ENCODE measurements around the gene PSMB3.
"Not testable (repeated sequence)": the region's sequence is repeated elsewhere in the genome, so short reads cannot be mapped to it uniquely, and the experiment has no call there.

The PSMB3 gene

DNA sequence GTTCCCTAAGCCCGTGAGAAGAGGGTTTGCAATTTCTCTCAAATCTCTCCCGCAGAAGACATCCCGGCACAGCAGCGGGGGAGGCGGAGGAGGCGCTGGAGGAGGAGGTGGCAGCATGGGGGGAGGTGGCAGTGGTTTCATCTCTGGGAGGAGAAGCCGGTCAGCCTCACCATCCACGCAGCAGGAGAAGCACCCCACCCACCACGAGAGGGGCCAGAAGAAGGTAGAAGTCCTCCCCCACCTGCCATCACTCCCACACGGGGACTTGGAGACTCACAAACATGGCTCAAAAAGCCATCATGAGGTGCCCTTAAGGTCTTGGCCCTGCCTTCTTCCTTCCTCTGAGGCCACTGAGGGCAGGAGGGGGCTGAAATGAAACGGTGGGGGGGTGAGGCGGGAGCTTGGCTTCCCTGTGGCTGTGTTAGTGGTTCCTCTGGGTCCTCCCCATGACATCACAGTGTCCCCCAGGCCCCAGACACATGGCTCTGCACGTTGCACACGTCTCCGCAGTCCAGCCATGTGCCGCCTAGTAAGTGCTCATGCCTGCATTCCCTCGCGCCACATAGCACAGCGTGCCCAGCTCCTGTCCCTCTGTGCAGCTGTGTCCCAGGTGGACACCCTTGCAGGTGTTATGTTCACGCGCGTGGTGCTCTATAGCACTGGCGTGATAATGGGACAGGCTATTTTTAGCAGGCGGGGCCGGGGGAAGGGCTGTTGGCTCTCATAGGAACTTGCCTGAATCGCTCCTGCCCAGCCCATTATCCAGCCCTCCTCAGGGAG is 40.6 kb upstream of the PSMB3 start:
- peaks cover 8% of the 10 kb centered on the region for H3K36me3 Mint-ChIP-seq
- no peaks in the 10 kb centered on the region for H3K27me3 Mint-ChIP-seq
- peak overlapping the region; percentile 61 for H3K27ac Mint-ChIP-seq
- no peaks in the 10 kb centered on the region for H3K9me3 Mint-ChIP-seq (ENCODE audit: low read depth)
- peaks cover 53% of the 10 kb centered on the region for H3K4me1 Mint-ChIP-seq (ENCODE audit: low read depth)
- no peak overlapping the region for H3K4me3 Mint-ChIP-seq

DNA sequence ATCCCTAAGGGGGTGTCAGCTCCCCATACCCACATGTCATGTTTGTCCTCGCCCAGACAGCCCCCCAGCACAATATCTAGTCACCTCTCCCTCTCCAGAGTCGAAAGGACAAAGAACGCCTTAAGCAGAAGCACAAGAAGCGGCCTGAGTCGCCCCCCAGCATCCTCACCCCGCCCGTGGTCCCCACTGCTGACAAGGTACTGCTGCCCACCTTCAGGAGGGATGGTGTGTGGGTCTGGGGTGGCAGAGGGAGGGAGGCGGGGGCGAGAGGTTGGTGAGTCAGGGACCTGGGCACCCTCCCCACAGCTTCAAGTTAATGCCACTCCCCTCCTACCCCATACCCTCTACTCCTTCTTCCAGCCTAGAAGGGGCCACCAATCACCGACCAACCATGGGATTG is 39.9 kb upstream of the PSMB3 start:
- no peak overlapping the region for H3K27ac Mint-ChIP-seq
- peaks cover 48% of the 10 kb centered on the region for H3K4me1 Mint-ChIP-seq (ENCODE audit: low read depth)

DNA sequence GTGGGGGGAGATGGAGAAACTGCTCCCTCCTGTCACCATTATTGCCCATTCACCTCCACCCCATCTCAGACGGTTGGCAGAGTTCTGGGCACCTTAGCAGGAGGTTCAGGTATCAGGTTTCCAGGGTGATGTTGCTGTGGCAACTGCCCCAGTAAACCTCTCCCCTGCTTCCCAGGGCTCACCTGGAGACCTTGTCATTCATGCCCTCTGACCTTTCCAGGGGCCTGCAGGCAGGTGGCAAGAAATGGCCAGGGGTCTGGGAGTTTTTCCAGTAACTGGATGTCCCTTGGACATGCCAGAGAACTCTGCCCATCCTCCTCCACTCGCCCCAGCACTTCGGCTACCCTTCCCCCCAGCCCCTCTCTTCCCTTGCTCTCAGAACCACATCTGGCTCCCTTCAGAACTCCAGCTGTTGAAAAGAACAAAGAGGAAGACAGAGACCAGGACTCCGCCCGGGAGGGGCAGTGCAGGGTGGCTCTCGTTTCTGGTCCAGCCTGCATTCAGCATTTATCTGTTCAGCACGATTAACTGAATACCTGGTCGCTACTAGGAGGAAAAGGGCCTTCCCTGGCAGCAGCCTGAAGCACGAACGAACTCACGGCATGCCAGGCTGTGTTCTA is 39.0 kb upstream of the PSMB3 start:
- no peaks in the 10 kb centered on the region for H3K27me3 Mint-ChIP-seq
- no peaks in the 10 kb centered on the region for H3K9me3 Mint-ChIP-seq (ENCODE audit: low read depth)
- H3K27ac Mint-ChIP-seq: no peak overlapping the region
- peaks cover 47% of the 10 kb centered on the region for H3K4me1 Mint-ChIP-seq (ENCODE audit: low read depth)
- peaks cover 5% of the 10 kb centered on the region for H3K36me3 Mint-ChIP-seq
- no peak overlapping the region for H3K4me3 Mint-ChIP-seq

More for the DNA sequence above, 39.9 kb upstream of the PSMB3 start:
- no peaks in the 10 kb centered on the region for H3K9me3 Mint-ChIP-seq (ENCODE audit: low read depth)
- H3K27me3 Mint-ChIP-seq: no peaks in the 10 kb centered on the region
- no peak overlapping the region for H3K4me3 Mint-ChIP-seq
- peaks cover 8% of the 10 kb centered on the region for H3K36me3 Mint-ChIP-seq

DNA sequence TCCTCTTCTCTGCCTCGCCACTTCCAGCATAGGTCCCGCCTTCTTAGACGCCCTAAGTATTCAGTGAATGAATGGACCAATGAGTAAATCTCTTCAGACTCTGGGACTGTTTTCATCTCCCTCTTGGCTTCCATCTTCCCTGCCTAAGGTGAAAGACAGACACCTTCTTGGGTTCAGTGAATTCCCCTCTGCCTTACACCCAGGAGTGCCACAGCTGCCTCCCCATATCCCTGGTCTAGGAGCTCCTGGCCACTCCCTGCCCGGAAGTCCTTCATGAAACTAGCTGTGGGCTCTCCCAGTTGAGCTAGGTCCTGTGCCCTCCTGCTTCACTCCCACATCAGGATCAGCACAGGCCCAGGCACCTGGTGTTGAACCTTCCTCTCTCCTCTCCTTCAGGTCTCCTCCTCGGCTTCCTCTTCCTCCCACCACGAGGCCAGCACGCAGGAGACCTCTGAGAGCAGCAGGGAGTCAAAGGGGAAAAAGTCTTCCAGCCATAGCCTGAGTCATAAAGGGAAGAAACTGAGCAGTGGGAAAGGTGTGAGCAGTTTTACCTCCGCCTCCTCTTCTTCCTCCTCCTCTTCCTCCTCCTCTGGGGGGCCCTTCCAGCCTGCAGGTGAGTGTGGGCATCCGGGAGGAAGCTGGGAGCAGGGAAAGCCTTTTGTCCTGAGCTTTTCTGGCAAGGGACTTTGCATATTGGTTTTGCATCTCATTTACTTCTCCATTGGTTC is 37.2 kb upstream of the PSMB3 start:
- Mint-ChIP-seq H3K27me3 (no peaks in the 10 kb centered on the region), H3K4me1 (ENCODE audit: low read depth) (peaks cover 40% of the 10 kb centered on the region), H3K9me3 (ENCODE audit: low read depth) (no peaks in the 10 kb centered on the region), H3K27ac (peak overlapping the region; percentile 86), H3K4me3 (peak overlapping the region; percentile 62), H3K36me3 (peaks cover 7% of the 10 kb centered on the region)

DNA sequence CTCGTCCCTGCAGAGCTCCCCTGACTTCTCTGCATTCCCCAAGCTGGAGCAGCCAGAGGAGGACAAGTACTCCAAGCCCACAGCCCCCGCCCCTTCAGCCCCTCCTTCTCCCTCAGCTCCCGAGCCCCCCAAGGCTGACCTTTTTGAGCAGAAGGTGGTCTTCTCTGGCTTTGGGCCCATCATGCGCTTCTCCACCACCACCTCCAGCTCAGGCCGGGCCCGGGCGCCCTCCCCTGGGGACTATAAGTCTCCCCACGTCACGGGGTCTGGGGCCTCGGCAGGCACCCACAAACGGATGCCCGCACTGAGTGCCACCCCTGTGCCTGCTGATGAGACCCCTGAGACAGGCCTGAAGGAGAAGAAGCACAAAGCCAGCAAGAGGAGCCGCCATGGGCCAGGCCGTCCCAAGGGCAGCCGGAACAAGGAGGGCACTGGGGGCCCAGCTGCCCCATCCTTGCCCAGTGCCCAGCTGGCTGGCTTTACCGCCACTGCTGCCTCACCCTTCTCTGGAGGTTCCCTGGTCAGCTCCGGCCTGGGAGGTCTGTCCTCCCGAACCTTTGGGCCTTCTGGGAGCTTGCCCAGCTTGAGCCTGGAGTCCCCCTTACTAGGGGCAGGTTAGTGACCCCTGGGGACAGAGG is 36.1 kb upstream of the PSMB3 start:
- H3K27me3 Mint-ChIP-seq: no peaks in the 10 kb centered on the region
- H3K9me3 Mint-ChIP-seq (ENCODE audit: low read depth): no peaks in the 10 kb centered on the region
- peaks cover 37% of the 10 kb centered on the region for H3K4me1 Mint-ChIP-seq (ENCODE audit: low read depth)
- peaks cover 7% of the 10 kb centered on the region for H3K36me3 Mint-ChIP-seq
- H3K27ac Mint-ChIP-seq: no peak overlapping the region
- no peak overlapping the region for H3K4me3 Mint-ChIP-seq

DNA sequence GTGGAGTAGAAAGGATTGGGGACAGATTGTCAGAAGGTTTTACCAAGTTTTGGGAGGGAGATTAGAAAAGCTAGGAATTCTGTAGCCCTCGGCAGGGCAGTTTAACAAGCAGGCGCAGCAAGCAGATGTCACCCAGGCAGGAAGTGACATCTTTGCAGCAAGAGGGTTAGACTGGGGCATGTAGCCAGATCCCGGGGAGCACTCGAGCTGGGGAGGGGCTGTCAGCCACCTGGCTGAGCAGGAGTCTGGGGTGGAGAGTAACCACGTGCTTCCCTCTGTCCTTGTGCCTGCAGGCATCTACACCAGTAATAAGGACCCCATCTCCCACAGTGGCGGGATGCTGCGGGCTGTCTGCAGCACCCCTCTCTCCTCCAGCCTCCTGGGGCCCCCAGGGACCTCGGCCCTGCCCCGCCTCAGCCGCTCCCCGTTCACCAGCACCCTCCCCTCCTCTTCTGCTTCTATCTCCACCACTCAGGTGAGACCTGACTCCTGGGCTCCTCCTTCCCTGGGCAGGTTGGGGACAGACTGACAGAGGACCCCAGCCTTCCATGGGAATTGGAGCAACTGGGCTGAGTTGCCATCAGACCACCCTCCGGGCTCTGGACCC is 35.3 kb upstream of the PSMB3 start:
- Mint-ChIP-seq H3K4me1 (ENCODE audit: low read depth) (peaks cover 36% of the 10 kb centered on the region), H3K36me3 (peaks cover 7% of the 10 kb centered on the region), H3K4me3 (no peak overlapping the region), H3K9me3 (ENCODE audit: low read depth) (no peaks in the 10 kb centered on the region), H3K27me3 (no peaks in the 10 kb centered on the region), H3K27ac (no peak overlapping the region)

DNA sequence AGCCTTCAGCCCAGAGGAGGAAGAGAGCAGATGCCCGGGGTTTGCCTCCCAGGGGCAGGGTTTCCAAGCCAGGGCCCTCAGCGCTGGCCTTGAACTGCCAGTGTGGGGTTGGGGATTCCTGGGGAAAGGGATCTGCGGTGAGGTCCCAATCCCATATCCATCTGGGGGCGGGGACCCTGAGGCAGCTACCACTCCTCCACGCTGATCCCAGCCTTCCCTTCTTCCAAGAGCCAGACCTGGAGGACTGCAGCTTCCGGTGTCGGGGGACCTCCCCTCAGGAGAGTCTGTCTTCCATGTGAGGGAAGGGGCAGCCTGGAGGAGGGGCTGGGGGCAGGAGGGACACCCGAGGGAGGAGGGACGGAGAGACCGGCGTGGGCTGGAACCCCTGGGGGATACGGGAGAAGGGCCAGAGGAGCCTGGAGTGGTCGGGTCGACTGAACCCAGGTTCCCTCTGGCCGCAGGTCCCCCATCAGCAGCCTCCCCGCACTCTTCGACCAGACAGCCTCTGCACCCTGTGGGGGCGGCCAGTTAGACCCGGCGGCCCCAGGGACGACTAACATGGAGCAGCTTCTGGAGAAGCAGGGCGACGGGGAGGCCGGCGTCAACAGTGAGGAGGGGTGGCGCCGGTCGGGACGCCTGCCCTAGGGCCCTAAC is 33.1 kb upstream of the PSMB3 start:
- Mint-ChIP-seq H3K4me1 (ENCODE audit: low read depth) (peaks cover 44% of the 10 kb centered on the region), H3K9me3 (ENCODE audit: low read depth) (no peaks in the 10 kb centered on the region)

DNA sequence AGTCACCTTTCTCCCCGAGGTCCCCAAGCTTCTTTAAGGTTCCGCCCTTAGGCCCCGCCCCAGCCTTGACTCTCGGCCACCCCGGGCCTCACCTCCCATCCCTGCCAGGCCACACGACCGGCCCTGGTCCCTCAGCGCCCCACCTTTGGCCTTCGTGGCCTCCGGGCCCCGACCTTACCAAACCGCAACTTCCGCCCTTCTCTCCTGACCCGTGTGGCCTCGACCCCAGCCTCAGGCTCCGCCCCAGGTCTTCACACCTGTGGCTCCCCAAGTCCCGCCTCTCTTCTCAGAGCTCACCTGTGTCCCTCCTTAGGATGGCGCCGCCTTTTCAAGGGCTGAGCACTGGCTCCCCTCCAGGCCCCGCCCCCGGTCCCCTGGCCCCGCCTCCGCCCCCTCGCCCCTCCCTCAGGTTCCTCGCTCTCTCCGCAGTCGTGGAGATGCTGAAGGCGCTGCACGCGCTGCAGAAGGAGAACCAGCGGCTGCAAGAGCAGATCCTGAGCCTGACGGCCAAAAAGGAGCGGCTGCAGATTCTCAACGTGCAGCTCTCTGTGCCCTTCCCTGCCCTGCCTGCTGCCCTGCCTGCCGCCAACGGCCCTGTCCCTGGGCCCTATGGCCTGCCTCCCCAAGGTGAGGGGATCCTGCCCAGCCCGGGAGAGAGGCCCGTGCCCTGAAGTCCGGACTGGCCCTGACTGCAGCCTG is 32.4 kb upstream of the PSMB3 start:
- Mint-ChIP-seq H3K27ac (no peak overlapping the region), H3K9me3 (ENCODE audit: low read depth) (no peaks in the 10 kb centered on the region), H3K27me3 (no peaks in the 10 kb centered on the region), H3K36me3 (peaks cover 5% of the 10 kb centered on the region), H3K4me1 (ENCODE audit: low read depth) (peaks cover 44% of the 10 kb centered on the region), H3K4me3 (no peak overlapping the region)

More for the DNA sequence above, 33.1 kb upstream of the PSMB3 start:
- peaks cover 7% of the 10 kb centered on the region for H3K36me3 Mint-ChIP-seq
- H3K27me3 Mint-ChIP-seq: no peaks in the 10 kb centered on the region
- no peak overlapping the region for H3K4me3 Mint-ChIP-seq
- no peak overlapping the region for H3K27ac Mint-ChIP-seq

DNA sequence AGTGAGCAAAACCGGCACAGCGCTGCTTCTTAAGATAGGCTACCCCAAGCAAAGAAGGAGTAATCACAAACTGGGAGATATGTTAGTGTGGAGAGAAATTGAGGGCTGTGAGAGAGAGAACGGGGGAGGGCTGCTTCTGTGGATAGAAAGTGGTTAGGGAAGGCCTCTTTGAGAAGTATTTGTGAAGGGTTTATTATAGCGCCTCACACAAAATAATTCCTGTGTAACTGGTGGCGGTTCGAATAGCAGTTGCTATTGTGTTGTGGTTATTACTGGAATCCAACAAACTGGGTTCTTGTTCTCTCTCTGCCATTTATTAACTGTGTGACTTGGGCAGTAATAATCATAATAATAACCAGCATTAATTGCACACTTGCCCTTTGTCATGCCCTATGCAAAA is 31.6 kb upstream of the PSMB3 start:
- peak overlapping the region; percentile 64 for H3K27ac Mint-ChIP-seq

DNA sequence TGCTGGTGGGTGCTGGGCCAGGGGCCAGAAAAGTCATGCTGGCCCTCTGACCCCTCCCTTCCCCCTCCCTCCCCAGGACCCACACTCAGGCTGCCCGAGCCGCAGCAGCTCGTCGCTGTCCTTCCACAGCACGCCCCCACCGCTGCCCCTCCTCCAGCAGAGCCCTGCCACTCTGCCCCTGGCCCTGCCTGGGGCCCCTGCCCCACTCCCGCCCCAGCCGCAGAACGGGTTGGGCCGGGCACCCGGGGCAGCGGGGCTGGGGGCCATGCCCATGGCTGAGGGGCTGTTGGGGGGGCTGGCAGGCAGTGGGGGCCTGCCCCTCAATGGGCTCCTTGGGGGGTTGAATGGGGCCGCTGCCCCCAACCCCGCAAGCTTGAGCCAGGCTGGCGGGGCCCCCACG is 30.7 kb upstream of the PSMB3 start:
- H3K36me3 Mint-ChIP-seq: peaks cover 5% of the 10 kb centered on the region
- no peak overlapping the region for H3K27ac Mint-ChIP-seq
- peaks cover 45% of the 10 kb centered on the region for H3K4me1 Mint-ChIP-seq (ENCODE audit: low read depth)
- H3K27me3 Mint-ChIP-seq: no peaks in the 10 kb centered on the region
- no peaks in the 10 kb centered on the region for H3K9me3 Mint-ChIP-seq (ENCODE audit: low read depth)
- H3K4me3 Mint-ChIP-seq: no peak overlapping the region

More for the DNA sequence above, 31.6 kb upstream of the PSMB3 start:
- H3K27me3 Mint-ChIP-seq: no peaks in the 10 kb centered on the region
- H3K4me1 Mint-ChIP-seq (ENCODE audit: low read depth): peaks cover 42% of the 10 kb centered on the region
- H3K9me3 Mint-ChIP-seq (ENCODE audit: low read depth): no peaks in the 10 kb centered on the region
- H3K36me3 Mint-ChIP-seq: peaks cover 5% of the 10 kb centered on the region
- H3K4me3 Mint-ChIP-seq: no peak overlapping the region

DNA sequence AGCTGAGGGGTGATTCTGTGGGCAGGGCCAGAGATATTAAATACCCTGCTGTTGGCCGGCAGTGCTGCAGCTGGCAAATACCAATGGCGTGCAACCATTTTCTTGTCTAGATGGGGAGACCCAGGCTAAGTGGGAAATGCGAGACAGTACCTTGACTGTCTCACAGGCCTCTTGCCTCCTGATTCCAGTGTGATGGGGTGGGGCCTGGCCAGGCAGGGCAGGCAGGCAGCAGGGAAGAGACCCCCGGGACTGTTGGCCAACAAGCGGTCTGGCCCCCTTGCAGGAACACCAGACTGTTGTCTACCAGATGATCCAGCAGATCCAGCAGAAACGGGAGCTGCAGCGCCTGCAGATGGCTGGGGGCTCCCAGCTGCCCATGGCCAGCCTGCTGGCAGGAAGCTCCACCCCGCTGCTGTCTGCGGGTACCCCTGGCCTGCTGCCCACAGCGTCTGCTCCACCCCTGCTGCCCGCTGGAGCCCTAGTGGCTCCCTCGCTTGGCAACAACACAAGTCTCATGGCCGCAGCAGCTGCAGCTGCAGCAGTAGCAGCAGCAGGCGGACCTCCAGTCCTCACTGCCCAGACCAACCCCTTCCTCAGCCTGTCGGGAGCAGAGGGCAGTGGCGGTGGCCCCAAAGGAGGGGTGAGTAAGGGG is 28.1 kb upstream of the PSMB3 start:
- Mint-ChIP-seq H3K4me3 (no peak overlapping the region), H3K4me1 (ENCODE audit: low read depth) (peaks cover 58% of the 10 kb centered on the region), H3K36me3 (peaks cover 2% of the 10 kb centered on the region), H3K27me3 (no peaks in the 10 kb centered on the region), H3K9me3 (ENCODE audit: low read depth) (no peaks in the 10 kb centered on the region), H3K27ac (no peak overlapping the region)

DNA sequence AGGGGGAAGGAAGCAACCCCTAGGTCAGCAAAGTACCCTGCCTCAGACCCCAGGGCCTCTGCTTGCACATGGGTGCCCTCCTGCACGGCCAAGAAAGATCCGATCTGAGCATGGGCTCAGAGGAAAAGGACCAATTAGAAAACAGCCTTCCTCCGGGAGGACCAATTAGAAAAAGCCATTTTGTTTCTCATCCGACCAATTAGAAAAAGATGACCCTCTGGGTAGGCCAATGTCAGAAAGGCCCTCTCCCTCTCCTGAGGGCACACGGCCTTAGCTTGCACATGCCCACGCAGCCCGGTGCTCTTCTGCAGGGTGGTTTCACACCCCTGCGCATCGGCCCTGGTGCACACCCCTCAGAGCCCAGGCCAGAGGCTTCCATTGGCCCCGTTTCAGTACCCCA is 27.5 kb upstream of the PSMB3 start:
- Mint-ChIP-seq H3K9me3 (ENCODE audit: low read depth) (no peaks in the 10 kb centered on the region), H3K4me1 (ENCODE audit: low read depth) (peaks cover 60% of the 10 kb centered on the region), H3K27ac (no peak overlapping the region)

DNA sequence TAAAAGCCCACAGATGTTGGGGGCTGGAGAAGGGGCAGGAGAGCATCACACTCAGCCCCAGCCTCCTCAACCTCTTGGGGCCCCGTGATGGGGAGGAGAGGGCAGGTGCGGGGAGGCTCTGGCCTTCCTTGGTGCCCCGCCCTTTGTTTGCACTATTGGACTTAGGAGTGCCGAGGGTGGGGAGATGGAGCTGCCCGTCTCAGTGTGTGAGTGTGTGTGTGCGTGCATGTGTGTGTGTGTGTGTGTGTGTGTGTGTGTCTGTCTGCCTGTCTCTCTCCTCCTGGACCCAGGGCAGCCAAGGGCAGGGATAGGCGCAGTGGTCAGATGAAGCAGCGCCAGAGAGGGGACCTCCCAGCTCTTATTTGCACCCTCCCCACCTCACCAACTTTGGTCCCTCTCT is 26.4 kb upstream of the PSMB3 start:
- Mint-ChIP-seq H3K4me1 (ENCODE audit: low read depth) (peaks cover 60% of the 10 kb centered on the region), H3K27ac (peak overlapping the region; percentile 64)
- not testable (repeated sequence) for H3K9me3 Mint-ChIP-seq (ENCODE audit: low read depth); H3K4me3 Mint-ChIP-seq; H3K27me3 Mint-ChIP-seq; H3K36me3 Mint-ChIP-seq

More for the DNA sequence above, 27.5 kb upstream of the PSMB3 start:
- H3K4me3 Mint-ChIP-seq: no peak overlapping the region
- H3K36me3 Mint-ChIP-seq: peaks cover 2% of the 10 kb centered on the region
- H3K27me3 Mint-ChIP-seq: no peaks in the 10 kb centered on the region
